Effector memory CD4-positive, alpha-beta T cell (primary cell): ENCODE measurements around the gene GNA14.

Experiments
- DNase-seq, 3 donors: peaks; one replicate each; pipeline ENCODE4 v3.0.0-alpha.2; 2020
- H3K27ac ChIP-seq: 2 replicates; pipeline ENCODE4 v1.7.0; 2013; ENCODE audit warnings: mild to moderate bottlenecking, low read length, moderate library complexity; ENCODE audit not compliant: insufficient read depth, poor library complexity, severe bottlenecking
- H3K27me3 ChIP-seq: replicated peaks from 2 replicates; pipeline ENCODE4 v1.7.0; 2013; ENCODE audit warnings: mild to moderate bottlenecking, low read length; ENCODE audit not compliant: insufficient read depth, control insufficient read depth, poor library complexity, severe bottlenecking
- H3K36me3 ChIP-seq: 2 replicates; pipeline ENCODE4 v1.7.0; 2013; ENCODE audit warnings: mild to moderate bottlenecking, low read length, moderate library complexity; ENCODE audit not compliant: control insufficient read depth, insufficient read depth
- H3K4me1 ChIP-seq: 2 replicates; pipeline ENCODE4 v1.7.0; 2013; ENCODE audit warnings: low read length, mild to moderate bottlenecking; ENCODE audit not compliant: control insufficient read depth, insufficient read depth, poor library complexity, severe bottlenecking
- H3K4me3 ChIP-seq: 2 replicates; pipeline ENCODE4 v1.7.0; 2013; ENCODE audit warnings: low read length, low read depth, mild to moderate bottlenecking; ENCODE audit not compliant: insufficient read depth, poor library complexity, severe bottlenecking
- H3K9me3 ChIP-seq: 2 replicates; pipeline ENCODE4 v1.7.0; 2013; ENCODE audit warnings: mild to moderate bottlenecking, low read length, moderate library complexity; ENCODE audit not compliant: control insufficient read depth

Gene GNA14

GRCh38 chr9:77546376-77546950 is 101.7 kb downstream of the GNA14 start:
- H3K9me3 ChIP-seq: peaks cover 2% of the 10 kb centered on the region
- no peak for DNase-seq
- H3K4me3 ChIP-seq: no peak overlapping the region
- H3K27me3 ChIP-seq: no peaks in the 10 kb centered on the region
- no peak overlapping the region for H3K27ac ChIP-seq
- H3K36me3 ChIP-seq: no peaks in the 10 kb centered on the region
- H3K4me1 ChIP-seq: no peaks in the 10 kb centered on the region

GRCh38 chr9:77544546-77544945 is 103.6 kb downstream of the GNA14 start:
- Histone ChIP-seq H3K4me3 (no peak overlapping the region), H3K27ac (no peak overlapping the region), H3K36me3 (no peaks in the 10 kb centered on the region), H3K9me3 (peaks cover 5% of the 10 kb centered on the region), H3K27me3 (no peaks in the 10 kb centered on the region), H3K4me1 (no peaks in the 10 kb centered on the region)
- no peak for DNase-seq

- no peaks in the 10 kb centered on the region for H3K27me3 ChIP-seq
- H3K4me1 ChIP-seq: no peaks in the 10 kb centered on the region
- DNase-seq: no peak
These were observed 104.8 kb downstream of the GNA14 start for GRCh38 chr9:77543131-77543822.

GRCh38 chr9:77541600-77541999 is 106.5 kb downstream of the GNA14 start:
- no peak for DNase-seq
- Histone ChIP-seq H3K4me3 (no peak overlapping the region), H3K27me3 (no peaks in the 10 kb centered on the region), H3K36me3 (no peaks in the 10 kb centered on the region), H3K9me3 (peaks cover 5% of the 10 kb centered on the region), H3K4me1 (no peaks in the 10 kb centered on the region), H3K27ac (no peak overlapping the region)

More at GRCh38 chr9:77543131-77543822, 104.8 kb downstream of the GNA14 start:
- peaks cover 5% of the 10 kb centered on the region for H3K9me3 ChIP-seq
- no peaks in the 10 kb centered on the region for H3K36me3 ChIP-seq
- no peak overlapping the region for H3K4me3 ChIP-seq
- no peak overlapping the region for H3K27ac ChIP-seq

GRCh38 chr9:77541055-77541454 is 107.1 kb downstream of the GNA14 start:
- Histone ChIP-seq H3K9me3 (peaks cover 5% of the 10 kb centered on the region), H3K27me3 (no peaks in the 10 kb centered on the region), H3K27ac (no peak overlapping the region), H3K36me3 (no peaks in the 10 kb centered on the region), H3K4me1 (no peaks in the 10 kb centered on the region), H3K4me3 (no peak overlapping the region)
- DNase-seq: no peak

- DNase-seq: no peak
- Histone ChIP-seq H3K4me1 (no peaks in the 10 kb centered on the region), H3K27ac (no peak overlapping the region), H3K9me3 (no peaks in the 10 kb centered on the region), H3K36me3 (no peaks in the 10 kb centered on the region), H3K27me3 (no peaks in the 10 kb centered on the region), H3K4me3 (no peak overlapping the region)
These were observed 113.6 kb downstream of the GNA14 start for GRCh38 chr9:77534376-77535057.

- Histone ChIP-seq H3K27ac (no peak overlapping the region), H3K9me3 (no peaks in the 10 kb centered on the region), H3K4me3 (no peak overlapping the region), H3K36me3 (no peaks in the 10 kb centered on the region), H3K4me1 (no peaks in the 10 kb centered on the region), H3K27me3 (no peaks in the 10 kb centered on the region)
- DNase-seq: no peak
These were observed 114.5 kb downstream of the GNA14 start for GRCh38 chr9:77533671-77534070.

- DNase-seq: no peak
- H3K36me3 ChIP-seq: no peaks in the 10 kb centered on the region
- no peak overlapping the region for H3K4me3 ChIP-seq
These were observed 115.5 kb downstream of the GNA14 start for GRCh38 chr9:77532607-77533006.

GRCh38 chr9:77531400-77531799 is 116.7 kb downstream of the GNA14 start:
- Histone ChIP-seq H3K36me3 (no peaks in the 10 kb centered on the region), H3K4me3 (no peak overlapping the region), H3K27ac (no peak overlapping the region), H3K27me3 (no peaks in the 10 kb centered on the region), H3K9me3 (no peaks in the 10 kb centered on the region), H3K4me1 (no peaks in the 10 kb centered on the region)
- DNase-seq: no peak

More at GRCh38 chr9:77532607-77533006, 115.5 kb downstream of the GNA14 start:
- Histone ChIP-seq H3K9me3 (no peaks in the 10 kb centered on the region), H3K27ac (no peak overlapping the region), H3K27me3 (no peaks in the 10 kb centered on the region), H3K4me1 (no peaks in the 10 kb centered on the region)

- no peak for DNase-seq
- Histone ChIP-seq H3K4me3 (no peak overlapping the region), H3K9me3 (no peaks in the 10 kb centered on the region), H3K27me3 (no peaks in the 10 kb centered on the region), H3K4me1 (no peaks in the 10 kb centered on the region), H3K27ac (no peak overlapping the region), H3K36me3 (no peaks in the 10 kb centered on the region)
These were observed 124.2 kb downstream of the GNA14 start for GRCh38 chr9:77523891-77524290.
